ENCODE measurements around the gene RAPGEF3.
A peak's percentile ranks its signal among the peaks of the same experiment; 100 is the strongest.

Gene RAPGEF3

DNA sequence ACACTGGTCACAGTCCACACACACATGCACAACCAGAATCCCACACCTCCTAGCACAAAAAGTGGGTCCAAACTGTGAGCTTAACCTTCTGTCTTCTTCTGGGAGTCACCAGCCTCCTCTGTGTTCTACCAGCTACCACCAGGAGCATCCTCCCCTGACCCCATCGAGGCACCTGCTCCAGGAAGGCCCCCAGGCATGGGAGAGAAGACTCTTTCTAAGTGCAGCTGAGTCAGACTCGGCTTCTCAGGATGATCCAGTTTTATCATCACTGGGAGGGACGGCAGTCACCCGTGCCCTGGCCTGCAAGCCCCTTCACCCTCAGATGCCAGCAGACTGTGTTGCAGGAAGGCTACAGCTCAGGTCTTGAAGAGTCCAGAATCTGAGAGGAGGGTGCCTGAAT is 25.5 kb downstream of the RAPGEF3 start:
- H3K4me3 ChIP-seq = no peak overlapping the region

DNA sequence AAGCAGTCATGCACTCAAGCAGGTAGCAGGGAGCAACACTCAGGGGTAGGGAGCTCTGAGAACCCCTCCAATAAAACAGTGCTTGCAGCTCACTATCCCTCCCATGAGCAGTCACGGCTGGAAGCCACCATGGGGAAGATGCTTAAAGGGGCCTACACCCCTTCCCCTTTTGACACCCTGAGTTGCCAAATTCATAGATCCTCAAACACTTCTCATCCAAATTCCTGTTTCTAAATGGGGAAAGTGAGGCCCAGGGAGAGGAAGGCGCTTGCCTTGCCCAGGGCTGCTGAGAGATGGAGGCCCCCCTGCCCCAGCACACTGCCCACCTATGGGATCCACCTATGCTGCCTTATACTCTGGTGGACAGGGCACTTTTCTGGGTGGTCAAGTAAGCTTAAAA is 26.2 kb downstream of the RAPGEF3 start:
- DNase-seq (ENCODE audit: low spot score in 2 of 2) = no peak
- no peaks in the 10 kb centered on the region for H3K27me3 ChIP-seq (ENCODE audit: low read depth)
- in situ Hi-C loops (cut with MboI; ENCODE audit: low sequenced_read_pairs) = no loop called here
- no peaks in the 10 kb centered on the region for H3K9me3 ChIP-seq
- H3K4me1 ChIP-seq = no peaks in the 10 kb centered on the region
- H3K4me3 ChIP-seq = no peak overlapping the region
- no peaks in the 10 kb centered on the region for H3K36me3 ChIP-seq (replicated peaks)

More for the DNA sequence above, 25.5 kb downstream of the RAPGEF3 start:
- Histone ChIP-seq H3K9me3 (no peaks in the 10 kb centered on the region), H3K4me1 (no peaks in the 10 kb centered on the region), H3K27me3 (ENCODE audit: low read depth) (no peaks in the 10 kb centered on the region), H3K36me3 (replicated peaks) (no peaks in the 10 kb centered on the region)
- DNase-seq (ENCODE audit: low spot score in 2 of 2) = no peak
- in situ Hi-C loops (cut with MboI; ENCODE audit: low sequenced_read_pairs) = no loop called here

DNA sequence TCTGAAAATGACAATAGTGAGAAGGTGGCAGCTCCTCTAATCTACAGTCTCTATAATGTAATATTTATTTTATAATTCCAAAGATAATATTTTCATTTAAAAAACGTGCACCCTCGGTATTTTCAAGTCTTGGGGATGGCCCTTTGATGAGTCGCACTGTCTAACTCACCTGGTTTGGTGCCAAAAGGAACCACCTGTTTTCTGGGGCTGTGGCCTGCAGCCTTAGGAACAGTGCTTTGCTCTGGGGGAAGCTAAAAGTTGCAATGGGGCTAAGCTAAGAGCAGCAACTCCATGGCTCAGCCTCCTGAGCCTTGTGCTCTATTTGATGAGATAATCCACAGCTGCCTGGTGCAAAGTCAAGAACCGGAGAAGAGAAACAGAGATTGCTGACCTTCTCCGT is 27.0 kb downstream of the RAPGEF3 start:
- in situ Hi-C loops (cut with MboI; ENCODE audit: low sequenced_read_pairs) = no loop called here
- no peaks in the 10 kb centered on the region for H3K36me3 ChIP-seq (replicated peaks)
- H3K27me3 ChIP-seq (ENCODE audit: low read depth) = no peaks in the 10 kb centered on the region
- H3K9me3 ChIP-seq = no peaks in the 10 kb centered on the region
- H3K4me1 ChIP-seq = no peaks in the 10 kb centered on the region
- no peak for DNase-seq (ENCODE audit: low spot score in 2 of 2)
- no peak overlapping the region for H3K4me3 ChIP-seq

DNA sequence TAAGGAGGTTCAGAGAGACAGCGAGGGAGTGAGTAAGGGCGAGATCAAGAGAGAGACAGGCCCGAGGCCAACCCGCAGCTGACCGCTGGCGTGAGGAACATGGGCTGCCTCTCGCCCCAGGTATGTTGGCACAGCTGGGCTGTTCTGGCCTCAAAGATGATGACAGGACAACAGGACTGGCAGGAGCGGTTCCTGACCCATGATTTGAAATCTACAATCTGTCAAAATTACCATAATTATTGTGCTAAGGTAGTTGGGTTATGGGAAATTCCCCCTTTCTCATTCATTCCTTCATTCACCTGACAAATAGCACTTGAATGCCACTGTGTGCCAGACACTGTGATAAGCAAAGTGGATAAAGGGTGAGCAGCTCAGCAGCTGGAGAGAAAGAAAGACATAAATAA is 28.3 kb downstream of the RAPGEF3 start:
- no peaks in the 10 kb centered on the region for H3K36me3 ChIP-seq (replicated peaks)
- in situ Hi-C loops (cut with MboI; ENCODE audit: low sequenced_read_pairs) = no loop called here
- H3K9me3 ChIP-seq = no peaks in the 10 kb centered on the region
- H3K4me3 ChIP-seq = no peak overlapping the region
- no peaks in the 10 kb centered on the region for H3K4me1 ChIP-seq
- H3K27me3 ChIP-seq (ENCODE audit: low read depth) = no peaks in the 10 kb centered on the region
- DNase-seq (ENCODE audit: low spot score in 2 of 2) = no peak

DNA sequence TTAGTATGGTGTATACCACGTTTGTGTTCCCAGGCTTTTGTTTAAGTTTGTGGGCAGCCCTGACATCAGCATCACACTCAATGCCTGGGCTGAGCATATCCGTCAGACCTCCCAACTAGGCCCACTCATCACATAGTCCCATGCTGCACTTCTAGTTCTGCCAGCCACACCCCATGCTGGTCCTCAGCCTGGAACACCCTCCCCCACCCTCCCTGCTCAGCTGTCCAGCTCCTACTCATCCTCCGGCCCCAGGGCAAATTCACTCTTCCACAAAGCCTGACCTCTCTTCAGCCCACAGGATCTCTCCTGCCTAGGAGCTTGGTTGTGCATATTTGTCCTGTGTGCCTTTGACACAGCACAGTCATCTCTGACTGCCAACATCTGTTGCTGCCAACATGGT is 29.4 kb downstream of the RAPGEF3 start:
- in situ Hi-C loops (cut with MboI; ENCODE audit: low sequenced_read_pairs) = no loop called here
- H3K4me3 ChIP-seq = no peak overlapping the region
- H3K9me3 ChIP-seq = no peaks in the 10 kb centered on the region
- no peak for DNase-seq (ENCODE audit: low spot score in 2 of 2)
- no peaks in the 10 kb centered on the region for H3K4me1 ChIP-seq
- H3K27me3 ChIP-seq (ENCODE audit: low read depth) = no peaks in the 10 kb centered on the region
- no peaks in the 10 kb centered on the region for H3K36me3 ChIP-seq (replicated peaks)

DNA sequence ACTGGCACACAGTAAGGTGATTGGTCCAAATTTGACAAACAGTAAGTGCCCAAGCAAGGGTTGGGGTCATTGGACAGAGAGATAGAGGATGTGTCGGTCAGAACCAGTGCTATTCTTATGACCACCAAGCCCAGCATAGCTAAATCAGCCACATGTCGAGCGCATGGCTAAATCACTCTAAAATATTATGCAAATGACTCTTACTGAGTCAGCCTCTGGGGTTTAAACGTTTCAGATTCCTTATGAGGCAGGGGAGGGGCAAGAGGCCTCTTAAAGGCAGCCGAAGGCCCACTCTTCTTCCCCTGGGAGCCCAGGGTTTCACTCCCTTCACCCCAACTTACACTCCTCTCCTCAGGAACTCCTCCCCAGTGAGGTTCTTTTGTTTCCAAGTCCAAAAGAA is 32.8 kb downstream of the RAPGEF3 start:
- Histone ChIP-seq H3K27me3 (ENCODE audit: low read depth) (no peaks in the 10 kb centered on the region), H3K36me3 (replicated peaks) (no peaks in the 10 kb centered on the region), H3K9me3 (no peaks in the 10 kb centered on the region), H3K4me1 (no peaks in the 10 kb centered on the region), H3K4me3 (no peak overlapping the region)
- in situ Hi-C loops (cut with MboI; ENCODE audit: low sequenced_read_pairs) = no loop called here
- DNase-seq (ENCODE audit: low spot score in 2 of 2) = no peak

DNA sequence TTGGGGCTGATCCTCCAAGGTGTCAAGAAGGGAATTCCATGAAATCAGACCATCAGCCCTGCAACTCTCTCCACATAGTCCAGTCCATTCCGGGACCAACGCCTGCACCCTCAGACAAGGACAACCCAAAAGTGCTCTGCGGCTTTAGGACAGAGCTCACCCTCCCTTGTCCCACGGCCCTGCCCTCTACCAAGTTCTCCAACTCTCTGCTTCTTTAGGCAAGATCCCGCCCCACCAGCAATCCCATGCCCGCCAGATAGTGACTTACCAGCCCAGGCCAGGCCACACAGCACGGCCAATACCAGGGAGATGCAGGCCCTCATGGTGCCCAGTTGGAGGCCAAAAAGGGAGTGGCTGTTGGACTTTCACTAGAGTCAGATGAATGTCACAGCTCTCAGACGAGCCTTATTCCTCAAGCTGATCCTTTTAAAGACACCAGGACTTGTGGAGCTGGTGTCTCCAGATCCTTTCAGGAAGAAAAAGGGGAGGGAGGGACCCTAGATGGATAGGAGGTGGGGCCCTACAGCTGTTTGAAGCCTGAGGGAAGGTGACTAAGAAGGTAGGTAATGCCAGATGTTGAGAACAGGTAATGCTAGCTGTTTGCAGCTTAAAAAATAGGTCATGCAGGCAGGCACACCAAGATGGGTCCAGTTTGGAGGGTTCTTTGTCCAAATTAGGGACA is 33.4 kb downstream of the RAPGEF3 start, which contains the start of gene ENDOU:
Gene ENDOU, minus strand, starts transcription at position 400 of the 682 bp plus-strand sequence. Its CDS starts 77 bp downstream, at position 323.
- in situ Hi-C loops (cut with MboI; ENCODE audit: low sequenced_read_pairs) = no loop called here
- no peak for DNase-seq (ENCODE audit: low spot score in 2 of 2)
- no peaks in the 10 kb centered on the region for H3K9me3 ChIP-seq
- no peaks in the 10 kb centered on the region for H3K27me3 ChIP-seq (ENCODE audit: low read depth)
- H3K36me3 ChIP-seq (replicated peaks) = no peaks in the 10 kb centered on the region
- H3K4me3 ChIP-seq = no peak within 1 kb of the TSS
- no peaks in the 10 kb centered on the region for H3K4me1 ChIP-seq

DNA sequence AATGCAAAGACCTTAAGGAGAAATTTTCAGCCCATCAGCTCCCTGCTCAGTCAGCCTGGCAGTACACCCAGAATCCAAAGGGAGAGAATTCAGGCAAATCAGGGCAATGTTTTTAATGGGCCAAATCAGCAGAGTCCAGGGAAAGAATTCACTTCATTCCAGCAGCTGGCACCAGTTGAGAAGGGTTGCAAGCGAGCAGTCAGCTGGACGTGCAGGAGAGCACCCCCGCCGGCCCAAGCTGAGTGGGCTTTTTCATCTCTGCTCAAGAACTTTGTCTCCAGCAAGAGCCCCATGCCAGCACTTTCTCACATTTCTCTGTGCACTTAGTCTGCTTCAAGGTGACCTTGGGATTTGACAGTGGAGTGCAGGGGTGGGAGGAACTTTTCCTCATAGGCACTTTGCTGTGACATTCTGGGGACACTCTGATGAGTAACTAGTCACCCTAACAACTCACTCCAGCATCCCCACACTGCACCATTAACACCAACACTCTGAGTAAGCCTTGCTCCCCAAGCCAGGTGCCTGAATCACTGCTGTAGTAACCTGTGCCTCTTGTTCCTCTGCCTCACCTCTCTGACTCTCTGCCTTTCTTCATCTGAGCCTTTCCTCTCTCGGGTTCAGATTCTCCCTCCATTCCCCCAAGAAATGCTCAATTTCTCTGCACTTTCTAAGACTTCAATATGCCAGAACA is 35.6 kb downstream of the RAPGEF3 start:
- DNase-seq (ENCODE audit: low spot score in 2 of 2) = no peak
- in situ Hi-C loops (cut with MboI; ENCODE audit: low sequenced_read_pairs) = no loop called here
- Histone ChIP-seq H3K27me3 (ENCODE audit: low read depth) (no peaks in the 10 kb centered on the region), H3K4me3 (no peak overlapping the region), H3K9me3 (no peaks in the 10 kb centered on the region), H3K36me3 (replicated peaks) (no peaks in the 10 kb centered on the region), H3K4me1 (no peaks in the 10 kb centered on the region)

DNA sequence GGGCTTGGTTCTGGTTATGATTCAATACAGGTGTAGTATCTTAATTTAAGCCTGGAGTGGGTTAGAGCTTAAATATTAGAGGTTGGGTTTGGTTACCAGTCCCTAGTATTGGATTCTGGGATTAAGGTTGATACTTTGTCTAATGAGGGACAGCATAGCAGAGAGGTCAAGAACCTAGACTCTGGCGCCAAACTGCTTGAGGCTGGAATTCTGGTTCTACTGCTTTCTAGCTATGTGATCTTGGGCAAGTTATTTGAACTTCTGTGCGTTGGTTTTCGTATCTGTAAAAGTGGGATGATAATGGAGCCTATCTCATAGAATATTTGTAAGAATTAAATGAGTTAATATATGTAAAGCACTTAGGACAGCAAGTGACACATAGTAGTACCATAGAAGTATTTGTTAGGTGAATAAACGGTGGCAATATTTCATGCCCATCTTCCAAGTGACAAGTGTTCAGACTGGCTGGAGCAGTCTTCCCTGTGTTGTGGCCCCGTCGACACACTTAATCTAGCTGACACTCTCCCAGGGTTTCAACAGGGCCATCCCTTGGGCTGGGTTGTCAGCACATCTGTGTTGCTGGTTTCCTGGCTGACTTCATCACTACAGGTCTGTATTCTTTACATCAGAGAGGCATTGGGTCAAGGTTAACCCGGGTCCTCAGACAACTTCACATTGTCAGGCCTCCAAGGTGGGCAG is 36.4 kb downstream of the RAPGEF3 start:
- no peak overlapping the region for H3K4me3 ChIP-seq
- no peaks in the 10 kb centered on the region for H3K27me3 ChIP-seq (ENCODE audit: low read depth)
- H3K4me1 ChIP-seq = no peaks in the 10 kb centered on the region
- in situ Hi-C loops (cut with MboI; ENCODE audit: low sequenced_read_pairs) = no loop called here
- DNase-seq (ENCODE audit: low spot score in 2 of 2) = no peak
- H3K9me3 ChIP-seq = no peaks in the 10 kb centered on the region
- H3K36me3 ChIP-seq (replicated peaks) = no peaks in the 10 kb centered on the region

DNA sequence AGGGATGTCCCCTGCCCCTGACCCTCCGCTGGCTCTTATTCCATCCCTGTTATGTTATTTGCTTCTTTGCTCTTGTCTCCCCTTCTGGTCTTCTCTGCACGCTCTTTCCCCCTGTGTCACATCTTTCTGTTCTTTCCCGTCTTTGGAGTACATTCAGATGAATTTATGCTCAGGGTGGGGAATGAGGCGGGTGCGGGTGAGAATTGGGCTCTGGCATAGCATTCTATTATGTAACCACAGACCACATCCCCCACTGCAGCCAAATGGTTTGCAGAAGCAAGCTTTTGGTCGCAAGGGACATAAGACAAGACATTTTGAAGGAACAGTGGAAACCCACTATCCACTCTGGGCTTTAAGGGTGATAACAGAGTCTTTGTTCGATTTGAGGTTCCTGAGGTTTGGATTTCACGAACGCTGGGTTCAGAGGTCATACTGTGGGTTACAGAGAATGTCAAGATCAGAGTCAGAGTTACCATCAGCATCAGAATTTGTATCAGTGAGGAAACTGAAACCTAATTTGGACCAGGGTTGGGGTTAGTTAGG is 37.2 kb downstream of the RAPGEF3 start:
- Histone ChIP-seq H3K36me3 (replicated peaks) (no peaks in the 10 kb centered on the region), H3K4me1 (no peaks in the 10 kb centered on the region), H3K9me3 (no peaks in the 10 kb centered on the region), H3K27me3 (ENCODE audit: low read depth) (no peaks in the 10 kb centered on the region), H3K4me3 (no peak overlapping the region)
- no peak for DNase-seq (ENCODE audit: low spot score in 2 of 2)
- in situ Hi-C loops (cut with MboI; ENCODE audit: low sequenced_read_pairs) = no loop called here

DNA sequence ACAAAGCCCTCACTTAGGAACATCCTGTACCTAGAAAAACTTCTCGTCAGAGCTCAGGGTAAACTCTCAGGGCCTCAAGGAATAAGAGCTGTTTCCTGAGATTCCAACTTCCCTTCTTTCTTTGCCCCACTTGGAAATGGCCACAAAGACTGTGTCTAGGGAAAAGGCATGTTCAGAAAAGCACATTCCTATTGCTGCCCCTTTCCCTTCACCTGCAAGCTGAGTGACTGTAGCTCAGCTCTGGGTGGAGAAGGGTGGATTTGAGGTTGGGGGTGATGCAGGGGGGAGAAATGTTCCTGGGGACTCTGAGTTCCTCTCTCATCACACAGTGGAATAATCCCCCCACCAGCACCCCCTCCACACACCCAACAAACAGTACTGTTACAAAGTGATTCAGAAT is 40.1 kb downstream of the RAPGEF3 start:
- Histone ChIP-seq H3K4me3 (no peak overlapping the region), H3K4me1 (no peaks in the 10 kb centered on the region), H3K27me3 (ENCODE audit: low read depth) (no peaks in the 10 kb centered on the region), H3K36me3 (replicated peaks) (no peaks in the 10 kb centered on the region), H3K9me3 (no peaks in the 10 kb centered on the region)
- in situ Hi-C loops (cut with MboI; ENCODE audit: low sequenced_read_pairs) = loop anchor here (10.0 kb wide), 3 partner anchors 56 to 446 kb away; partner anchors contain the start of gene SLC48A1
- no peak for DNase-seq (ENCODE audit: low spot score in 2 of 2)

DNA sequence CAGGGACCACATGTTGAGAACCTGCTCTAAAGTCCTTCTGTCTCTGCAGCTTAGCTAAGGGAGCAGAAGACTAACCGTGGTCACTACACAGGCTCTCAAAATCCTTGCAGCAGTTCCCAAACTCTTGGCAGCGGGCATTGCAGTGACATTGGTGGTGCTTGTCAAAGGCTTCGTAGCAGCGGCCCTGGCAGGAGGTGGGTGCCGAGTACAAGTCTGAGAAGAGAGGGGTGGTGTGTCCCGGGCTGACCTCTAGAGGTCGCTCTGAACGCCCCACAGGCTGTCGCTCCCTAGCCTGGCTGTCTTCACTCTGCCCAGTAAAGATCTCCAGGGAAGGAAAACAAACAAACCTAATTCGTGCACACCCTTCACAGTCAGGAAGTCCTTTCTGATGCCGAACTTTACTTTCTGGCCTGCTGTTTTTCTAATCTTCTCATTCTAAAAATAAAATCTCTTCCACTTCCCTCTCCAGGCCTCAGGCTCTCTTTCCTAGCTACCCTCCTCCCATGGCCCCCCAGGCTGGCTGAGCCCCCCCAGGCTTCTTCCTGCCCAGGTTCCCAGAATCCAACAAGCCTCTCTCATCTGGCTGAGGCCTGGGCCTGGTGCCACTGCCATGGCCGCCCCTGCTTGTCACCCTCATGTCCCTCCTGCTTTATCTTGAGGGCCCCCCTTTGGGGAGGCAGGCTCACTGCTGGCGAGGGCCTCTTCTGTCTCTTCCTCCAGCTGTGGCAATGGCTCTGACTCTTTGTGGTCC is 41.1 kb downstream of the RAPGEF3 start:
- no peak overlapping the region for H3K4me3 ChIP-seq
- in situ Hi-C loops (cut with MboI; ENCODE audit: low sequenced_read_pairs) = loop anchor here (10.0 kb wide), 3 partner anchors 57 to 447 kb away; partner anchors contain the start of gene SLC48A1
- H3K27me3 ChIP-seq (ENCODE audit: low read depth) = no peaks in the 10 kb centered on the region
- H3K4me1 ChIP-seq = no peaks in the 10 kb centered on the region
- no peaks in the 10 kb centered on the region for H3K36me3 ChIP-seq (replicated peaks)
- peak; percentile 40 to 83 for DNase-seq (ENCODE audit: low spot score in 2 of 2)
- no peaks in the 10 kb centered on the region for H3K9me3 ChIP-seq

DNA sequence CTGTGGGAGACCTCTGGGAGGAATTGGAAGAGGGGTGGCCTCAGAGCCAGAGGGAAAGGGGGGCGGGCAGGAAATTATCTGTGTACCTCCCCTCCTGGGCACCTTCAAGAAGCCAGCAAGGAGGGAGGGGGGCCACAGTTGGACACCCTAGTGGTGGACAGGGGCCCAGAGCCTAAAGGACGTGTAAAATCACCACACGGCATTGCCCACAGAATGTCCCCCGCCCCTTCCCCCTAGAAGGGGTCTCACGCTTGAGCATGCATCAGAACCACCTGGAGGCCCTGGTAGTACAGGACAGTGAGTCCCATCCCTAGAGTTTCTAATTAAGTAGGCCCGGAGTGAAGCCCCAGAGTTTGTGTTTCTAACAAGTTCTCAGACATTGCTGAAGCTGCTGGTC is 41.6 kb downstream of the RAPGEF3 start:
- Histone ChIP-seq H3K4me3 (no peak overlapping the region), H3K9me3 (no peaks in the 10 kb centered on the region), H3K27me3 (ENCODE audit: low read depth) (no peaks in the 10 kb centered on the region), H3K4me1 (no peaks in the 10 kb centered on the region), H3K36me3 (replicated peaks) (no peaks in the 10 kb centered on the region)
- DNase-seq (ENCODE audit: low spot score in 2 of 2) = no peak
- in situ Hi-C loops (cut with MboI; ENCODE audit: low sequenced_read_pairs) = loop anchor here (10.0 kb wide), 3 partner anchors 58 to 448 kb away; partner anchors contain the start of gene SLC48A1

Data from HAP-1 (cell line).